ENCODE measurements around the gene KMT5B.

Gene KMT5B

GRCh38 chr11:68146010-68146540 lies 67.0 kb downstream of the KMT5B start:
- no peak for DNase-seq (ENCODE audit: low read depth)
- TF ChIP-seq POLR2A (IDR thresholded peaks at IDR 0.05; ENCODE audit: extremely low read depth, insufficient read length) = no peak
- no peak for TF ChIP-seq CTCF (IDR thresholded peaks at IDR 0.05; ENCODE audit: low read depth, low read length)
- no peak for TF ChIP-seq MAX (IDR thresholded peaks at IDR 0.05; ENCODE audit: low read depth, low read length)
- no peak for TF ChIP-seq MYC (IDR thresholded peaks at IDR 0.05; ENCODE audit: low read depth, low read length)
- H3K4me3 ChIP-seq (ENCODE audit: low read depth, low read length) = no peak overlapping the region

- DNase-seq (ENCODE audit: low read depth) = no peak
- no peak for TF ChIP-seq CTCF (IDR thresholded peaks at IDR 0.05; ENCODE audit: low read depth, low read length)
- no peak for TF ChIP-seq POLR2A (IDR thresholded peaks at IDR 0.05; ENCODE audit: extremely low read depth, insufficient read length)
- no peak for TF ChIP-seq MAX (IDR thresholded peaks at IDR 0.05; ENCODE audit: low read depth, low read length)
- TF ChIP-seq MYC (IDR thresholded peaks at IDR 0.05; ENCODE audit: low read depth, low read length) = no peak
- H3K4me3 ChIP-seq (ENCODE audit: low read depth, low read length) = no peak overlapping the region
Observed at GRCh38 chr11:68145120-68145866, 67.8 kb downstream of the KMT5B start.

GRCh38 chr11:68143310-68143689 lies 69.8 kb downstream of the KMT5B start:
- TF ChIP-seq POLR2A (IDR thresholded peaks at IDR 0.05; ENCODE audit: extremely low read depth, insufficient read length) (no peak), MAX (IDR thresholded peaks at IDR 0.05; ENCODE audit: low read depth, low read length) (no peak), CTCF (IDR thresholded peaks at IDR 0.05; ENCODE audit: low read depth, low read length) (no peak), MYC (IDR thresholded peaks at IDR 0.05; ENCODE audit: low read depth, low read length) (no peak)
- no peak for DNase-seq (ENCODE audit: low read depth)
- no peak overlapping the region for H3K4me3 ChIP-seq (ENCODE audit: low read depth, low read length)

- no peak for TF ChIP-seq CTCF (IDR thresholded peaks at IDR 0.05; ENCODE audit: low read depth, low read length)
- TF ChIP-seq MYC (IDR thresholded peaks at IDR 0.05; ENCODE audit: low read depth, low read length) = no peak
- no peak for TF ChIP-seq POLR2A (IDR thresholded peaks at IDR 0.05; ENCODE audit: extremely low read depth, insufficient read length)
- no peak for TF ChIP-seq MAX (IDR thresholded peaks at IDR 0.05; ENCODE audit: low read depth, low read length)
- no peak for DNase-seq (ENCODE audit: low read depth)
Observed at GRCh38 chr11:68142441-68143309, 70.4 kb downstream of the KMT5B start.

GRCh38 chr11:68142028-68142412 lies 71.1 kb downstream of the KMT5B start:
- peak; percentile 94 for DNase-seq (ENCODE audit: low read depth)
- peak; percentile 69 for TF ChIP-seq MAX (IDR thresholded peaks at IDR 0.05; ENCODE audit: low read depth, low read length)
- TF ChIP-seq POLR2A (IDR thresholded peaks at IDR 0.05; ENCODE audit: extremely low read depth, insufficient read length) = no peak
- H3K4me3 ChIP-seq (ENCODE audit: low read depth, low read length) = no peak overlapping the region

More at GRCh38 chr11:68142441-68143309, 70.4 kb downstream of the KMT5B start:
- H3K4me3 ChIP-seq (ENCODE audit: low read depth, low read length) = no peak overlapping the region

All from NB4 (cell line).